ENCODE data around the gene STAG2. TPM values are rescaled to one million over a fixed set of nuclear protein-coding genes. Genes with fewer than 3 reads are reported as not detected.
A peak's percentile ranks its signal among the peaks of the same experiment; 100 is the strongest.
"Not testable (repeated sequence)": the region's sequence is repeated elsewhere in the genome, so short reads cannot be mapped to it uniquely, and the experiment has no call there.

The STAG2 gene
- total RNA-seq, 6 donors from 2014 or later, result 49.9 to 105 (median 68.1) TPM

- H3K4me1 ChIP-seq, result no peaks in the 10 kb centered on the region
- WGBS, 2 donors, result 57 to 69% methylated on average over 2 to 4 of the region's 4 CpGs
- H3K36me3 ChIP-seq, result no peaks in the 10 kb centered on the region
- TF ChIP-seq POLR2AphosphoS5 (IDR thresholded peaks at IDR 0.05) (no peak), CTCF (IDR thresholded peaks at IDR 0.05) (no peak), EP300 (IDR thresholded peaks at IDR 0.05) (no peak), POLR2A (IDR thresholded peaks at IDR 0.05) (no peak)
- H3K27ac ChIP-seq, result no peak overlapping the region
- peak in 1 of 2 donors; percentile 71 for ATAC-seq (ENCODE audit: low FRiP score in 2 of 2)
- no peak overlapping the region for H3K4me3 ChIP-seq
- H3K9me3 ChIP-seq, result peaks cover 0 to 9% (median 0%) of the 10 kb centered on the region in 4 donors
- DNase-seq, result no peak
- H3K27me3 ChIP-seq, result no peaks in the 10 kb centered on the region
Observed at GRCh38 chrX:124113621-124114600, 152.4 kb downstream of the STAG2 start.

GRCh38 chrX:124117325-124117724, 155.8 kb downstream of the STAG2 start:
- no peaks in the 10 kb centered on the region for H3K4me1 ChIP-seq
- no peak overlapping the region for H3K4me3 ChIP-seq
- H3K27me3 ChIP-seq, result no peaks in the 10 kb centered on the region
- no peaks in the 10 kb centered on the region for H3K9me3 ChIP-seq
- no peaks in the 10 kb centered on the region for H3K36me3 ChIP-seq
- WGBS, 2 donors, result 43 to 67% methylated on average over 1 of the region's 1 CpG
- H3K27ac ChIP-seq, result no peak overlapping the region
- ATAC-seq (ENCODE audit: low FRiP score in 2 of 2) (no peak), DNase-seq (no peak)
- TF ChIP-seq EP300 (IDR thresholded peaks at IDR 0.05) (no peak), POLR2A (IDR thresholded peaks at IDR 0.05) (no peak), POLR2AphosphoS5 (IDR thresholded peaks at IDR 0.05) (no peak), CTCF (IDR thresholded peaks at IDR 0.05) (no peak)

GRCh38 chrX:124125471-124125870, 164.0 kb downstream of the STAG2 start:
- no peaks in the 10 kb centered on the region for H3K9me3 ChIP-seq
- no peak for TF ChIP-seq POLR2A (IDR thresholded peaks at IDR 0.05)
- H3K36me3 ChIP-seq, result no peaks in the 10 kb centered on the region
- 70 to 75% methylated on average over 3 of the region's 3 CpGs for WGBS, 2 donors
- H3K4me3 ChIP-seq, result no peak overlapping the region
- no peak overlapping the region for H3K27ac ChIP-seq
- no peaks in the 10 kb centered on the region for H3K27me3 ChIP-seq
- no peaks in the 10 kb centered on the region for H3K4me1 ChIP-seq
- ATAC-seq (ENCODE audit: low FRiP score in 2 of 2) (no peak), DNase-seq (no peak)

GRCh38 chrX:124127496-124127895, 166.0 kb downstream of the STAG2 start:
- 76 to 91% methylated on average over 2 to 7 of the region's 7 CpGs for whole genome bisulfite sequencing, 2 donors
- ATAC-seq (ENCODE audit: low FRiP score in 2 of 2), result no peak
- no peaks in the 10 kb centered on the region for H3K27me3 ChIP-seq
- TF ChIP-seq POLR2AphosphoS5 (IDR thresholded peaks at IDR 0.05) (no peak), EP300 (IDR thresholded peaks at IDR 0.05) (no peak), POLR2A (IDR thresholded peaks at IDR 0.05) (no peak), CTCF (IDR thresholded peaks at IDR 0.05) (no peak)
- no peak overlapping the region for H3K4me3 ChIP-seq
- H3K36me3 ChIP-seq, result no peaks in the 10 kb centered on the region
- no peak for DNase-seq
- H3K4me1 ChIP-seq, result no peaks in the 10 kb centered on the region
- no peaks in the 10 kb centered on the region for H3K9me3 ChIP-seq
- no peak overlapping the region for H3K27ac ChIP-seq

GRCh38 chrX:124132437-124132836, 170.9 kb downstream of the STAG2 start:
- not testable (repeated sequence) for DNase-seq; ATAC-seq (ENCODE audit: low FRiP score in 2 of 2)
- 86 to 99% methylated on average over 5 of the region's 5 CpGs for WGBS, 2 donors

More at GRCh38 chrX:124132437-124132836, 170.9 kb downstream of the STAG2 start:
- H3K27me3 ChIP-seq, H3K4me1 ChIP-seq, H3K4me3 ChIP-seq, H3K27ac ChIP-seq, H3K36me3 ChIP-seq, H3K9me3 ChIP-seq: not testable (repeated sequence)

Measured in upper lobe of left lung (tissue), 6 donors.